Measurements from ENCODE around the gene ALDH2. TPM values are rescaled to one million over a fixed set of nuclear protein-coding genes. Genes with fewer than 3 reads are reported as not detected.

ALDH2 gene
- total and polyA plus RNA-seq, 9 of the 15 experiments (the other 6 are each of a cell fraction or from before 2014, with no cell fraction given): 1.9 to 22.5 (median 12.2) TPM

DNA sequence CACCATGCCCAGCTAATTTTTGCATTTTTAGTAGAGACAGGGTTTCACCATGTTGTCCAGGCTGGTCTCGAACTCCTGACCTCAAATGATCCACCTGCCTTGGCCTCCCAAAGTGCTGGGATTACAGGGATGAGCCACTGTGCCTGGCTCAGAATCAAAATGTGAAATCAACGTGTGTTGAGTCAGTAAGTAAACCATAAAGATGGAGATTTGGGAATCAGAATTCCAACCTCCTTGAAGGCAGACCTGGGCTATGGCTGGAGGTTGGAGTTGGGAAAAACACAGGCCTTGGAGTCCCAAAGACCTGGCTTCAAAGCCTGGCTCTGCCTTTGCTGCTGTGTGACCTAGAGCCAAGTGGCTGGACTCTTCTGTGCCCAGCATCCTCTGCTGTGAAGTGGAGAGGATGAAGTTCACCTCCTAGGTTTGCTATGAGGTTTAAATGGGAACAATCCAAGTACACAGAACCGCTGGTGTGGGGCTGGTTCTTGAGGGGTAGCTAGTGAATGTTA is 10.2 kb downstream of the ALDH2 start (continued):
- TF ChIP-seq ILK (tag; IDR thresholded peaks at IDR 0.05; ENCODE audit: borderline replicate concordance, low read depth) (no peak), ZBTB34 (CRISPR knock-in tag; IDR thresholded peaks at IDR 0.05) (no peak), ZNF253 (CRISPR knock-in tag; conservative IDR thresholded peaks at IDR 0.05) (no peak)

- Histone ChIP-seq H3K9ac (ENCODE audit: insufficient read depth in 1 of 2, low read depth in 2 of 2, low read length in 2 of 2) (peak overlapping the region in 1 of 2 experiments; percentile 59; a peak in 2 of 4 replicates), H2AFZ (ENCODE audit: low read depth, low read length) (no peak overlapping the region), H3K27ac (ENCODE audit: extremely low read depth, low read depth, low read length) (no peak overlapping the region), H3K79me2 (ENCODE audit: control insufficient read depth, insufficient read depth, low read length) (no peaks in the 10 kb centered on the region), H3K27me3 (ENCODE audit: control insufficient read depth in 2 of 2, insufficient read depth in 2 of 2, low read length in 2 of 2) (no peaks in the 10 kb centered on the region), H3K9me3 (replicated peaks; ENCODE audit: control insufficient read depth, insufficient read depth, low read depth, low read length) (no peaks in the 10 kb centered on the region; the same call in 1 of the 2 replicates), H3K9me1 (ENCODE audit: control insufficient read depth, insufficient read depth, low read length) (no peaks in the 10 kb centered on the region), H3K4me1 (replicated peaks in 1 of 2; ENCODE audit: control insufficient read depth in 2 of 2, insufficient read depth in 2 of 2, low read length in 2 of 2) (peaks cover 28 to 36% of the 10 kb centered on the region in 2 experiments), H3K4me3 (no peak overlapping the region), H3K4me2 (ENCODE audit: insufficient read depth, low read length) (no peak overlapping the region), H4K20me1 (replicated peaks; ENCODE audit: control insufficient read depth, insufficient read depth, low read length) (no peaks in the 10 kb centered on the region), H3K36me3 (ENCODE audit: control insufficient read depth, insufficient read depth, low read length) (peaks cover 3% of the 10 kb centered on the region; the same call in 1 of the 3 replicates)
- intact Hi-C loops (cut with micrococcal nuclease) (no loop called here), in situ Hi-C loops (cut with MboI) (no loop called here)
- ChIA-PET POLR2A (interaction anchor here (0.6 to 2.8 kb wide), 2 partner anchors 18 to 37 kb away, joined by 3 to 14 read pairs; no protein-coding TSS in a partner anchor), CTCF (ENCODE audit: low intra/inter-chr PET ratio) (interaction anchor here (0.5 kb wide), 1 partner anchor 92 kb away, joined by 3 read pairs; no protein-coding TSS in a partner anchor)
- DNase-seq (ENCODE audit: extremely low read depth in 1 of 4, low spot score in 3 of 4): no peak
- no TSS peak for BruUV-seq (replicated peaks)
- no peak for ATAC-seq
- no peak for FAIRE-seq
- TF ChIP-seq ZNF764 (CRISPR knock-in tag; IDR thresholded peaks at IDR 0.05; ENCODE audit: low read depth) (no peak), ARID4B (CRISPR knock-in tag; IDR thresholded peaks at IDR 0.05) (no peak), SPI1 (IDR thresholded peaks at IDR 0.05; ENCODE audit: borderline replicate concordance, low read depth, low read length) (0 out of 2 replicates have a peak, but pooled peaks have one; percentile 49), BCL6 (CRISPR knock-in tag; IDR thresholded peaks at IDR 0.05) (no peak), ILK (tag; IDR thresholded peaks at IDR 0.05; ENCODE audit: borderline replicate concordance, low read depth) (no peak), SMARCC2 (IDR thresholded peaks at IDR 0.05; ENCODE audit: low read depth) (no peak)
- WGBS (ENCODE audit: insufficient coverage, low coverage, missing lambda C conversion rate): 90% methylated on average over 15 of the region's 16 CpGs
These were observed 10.8 kb downstream of the ALDH2 start for GRCh38 chr12:111777345-111778045.

Data from K562 (cell line).